HG03280 (cell line): ENCODE results near the gene PLXNA4.

ENCODE experiments used
- ATAC-seq: cut with Tn5 transposase; IDR thresholded peaks from one replicate; pipeline ENCODE4 v1.9.1; 2021; ENCODE audit warnings: mild to moderate bottlenecking, moderate library complexity; ENCODE audit not compliant: unreplicated experiment

Gene PLXNA4

GRCh38 chr7:132476541-132476940 is 99.7 kb downstream of the PLXNA4 start:
- ATAC-seq: no peak

GRCh38 chr7:132475669-132476116 is 100.6 kb downstream of the PLXNA4 start:
- ATAC-seq: no peak

- ATAC-seq: no peak
These were observed 101.1 kb downstream of the PLXNA4 start for GRCh38 chr7:132475037-132475668.

DNA sequence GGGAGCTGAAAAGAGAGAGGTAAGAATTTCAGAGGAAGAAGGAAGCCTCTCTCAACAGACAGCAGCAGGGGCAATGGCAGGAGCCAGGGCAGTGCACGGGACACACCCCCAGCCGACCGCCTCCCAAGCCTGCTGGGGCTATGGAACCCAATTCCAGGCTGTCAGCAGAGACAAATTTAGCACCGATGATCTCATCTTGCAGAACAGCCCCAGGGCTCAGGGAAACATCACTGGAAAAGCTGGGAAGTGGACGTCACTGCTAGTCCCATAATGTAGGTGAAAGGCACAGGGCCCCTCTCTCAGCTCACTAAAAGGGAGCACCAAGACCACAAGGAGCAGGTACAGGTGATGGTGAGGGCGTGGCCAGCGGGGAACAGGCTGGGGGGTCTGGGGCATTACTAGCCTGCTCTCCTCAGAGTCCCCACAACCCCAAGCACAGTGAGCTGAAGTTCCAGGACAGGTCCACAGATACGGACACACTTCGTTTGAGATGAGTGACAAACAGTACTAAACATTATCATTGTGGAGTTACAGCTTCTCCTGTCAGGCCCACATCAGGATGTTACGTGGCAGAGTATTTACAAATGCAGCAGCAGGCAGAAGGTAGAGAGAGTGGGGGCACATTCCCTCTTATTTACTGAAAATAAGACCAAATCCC is 103.7 kb downstream of the PLXNA4 start:
- ATAC-seq: no peak

DNA sequence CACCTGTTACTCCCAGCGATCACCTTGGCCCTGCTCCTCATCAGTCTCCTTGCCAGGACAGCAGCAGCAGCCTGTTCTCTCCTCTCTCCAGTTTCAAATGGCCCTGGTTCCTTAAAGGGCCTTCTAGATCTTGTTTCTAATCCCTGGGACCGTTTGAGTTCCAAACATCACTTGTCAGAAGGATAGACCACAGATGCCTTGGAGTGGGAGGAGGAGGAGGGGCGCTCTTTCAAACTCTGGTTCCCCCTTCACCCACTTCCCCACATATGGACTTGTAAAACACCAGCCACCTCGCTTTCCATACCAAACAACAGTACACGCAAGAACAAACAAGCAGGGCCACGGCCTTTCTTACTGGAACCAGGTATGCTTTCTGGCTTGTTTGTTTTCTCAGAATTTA is 104.8 kb downstream of the PLXNA4 start:
- ATAC-seq: no peak

DNA sequence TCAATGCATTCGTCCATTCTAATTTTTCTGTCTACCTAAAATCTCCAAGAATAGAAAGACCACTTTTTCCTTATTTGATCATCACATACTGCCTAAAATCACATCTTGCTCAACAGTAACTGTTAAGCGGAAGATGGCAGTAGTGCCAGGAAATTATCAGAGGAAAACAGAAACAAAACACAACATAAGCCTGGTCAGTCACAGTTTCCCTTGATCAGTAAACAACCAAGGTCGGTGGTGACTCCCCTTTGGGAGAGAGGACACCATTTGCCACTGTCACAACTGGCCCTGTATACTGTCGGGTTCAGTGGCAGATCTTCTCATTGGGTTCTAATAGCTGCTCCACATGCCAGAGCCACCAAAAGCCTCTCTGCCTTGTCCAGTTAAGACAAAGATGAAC is 106.6 kb downstream of the PLXNA4 start:
- no peak for ATAC-seq

GRCh38 chr7:132469264-132469663 is 107.0 kb downstream of the PLXNA4 start:
- no peak for ATAC-seq

- no peak for ATAC-seq
These were observed 109.9 kb downstream of the PLXNA4 start for GRCh38 chr7:132466367-132466766.

DNA sequence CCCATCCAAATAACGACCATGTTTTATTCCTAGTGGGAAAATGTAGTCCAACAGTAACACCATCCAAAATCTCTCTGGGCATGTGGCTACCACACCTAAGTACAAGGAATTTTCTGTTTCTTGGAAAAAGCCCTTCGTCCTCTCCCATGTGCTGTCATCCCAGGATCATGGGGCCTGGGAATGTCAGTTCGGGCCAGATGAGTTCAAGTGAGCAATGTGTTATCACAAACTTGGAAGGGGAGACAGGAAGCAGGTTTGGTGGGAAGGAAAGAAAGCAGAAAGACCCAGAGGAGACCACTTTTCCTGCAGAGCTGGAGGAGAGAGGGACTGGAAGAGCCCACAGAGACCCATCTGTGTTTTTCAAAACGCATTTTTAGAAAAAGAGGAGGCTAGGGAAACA is 110.8 kb downstream of the PLXNA4 start:
- ATAC-seq: no peak

GRCh38 chr7:132464740-132465139 is 111.5 kb downstream of the PLXNA4 start:
- no peak for ATAC-seq

- ATAC-seq: no peak
These were observed 112.3 kb downstream of the PLXNA4 start for GRCh38 chr7:132463922-132464321.

- ATAC-seq: no peak
These were observed 113.8 kb downstream of the PLXNA4 start for GRCh38 chr7:132462478-132462877.

DNA sequence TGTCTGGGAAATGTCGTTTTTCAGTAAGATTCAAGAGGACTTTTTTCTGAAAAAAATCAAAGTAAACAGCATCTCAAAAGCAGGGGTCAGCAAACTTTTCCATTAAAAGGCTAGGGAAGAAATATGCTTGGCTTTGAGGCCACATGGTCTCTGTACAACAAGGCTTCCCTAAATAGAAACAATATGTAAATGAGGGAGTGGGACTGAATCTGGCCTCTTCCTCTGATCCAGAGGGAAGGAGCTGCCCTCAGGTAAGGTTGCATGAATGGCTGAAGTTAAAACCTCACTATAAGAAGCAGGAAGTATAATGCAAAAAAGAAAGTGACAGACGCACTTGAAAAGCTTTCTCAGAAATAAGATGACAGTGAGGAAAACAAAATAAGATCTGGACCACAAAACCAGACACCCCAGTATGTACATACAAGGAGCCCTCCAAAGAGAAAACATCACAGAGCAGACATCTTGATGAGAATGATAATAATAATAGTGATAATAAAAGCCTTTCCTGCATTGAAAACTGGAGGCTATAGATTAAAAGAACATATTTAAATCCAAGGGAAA is 115.2 kb downstream of the PLXNA4 start:
- ATAC-seq: no peak

DNA sequence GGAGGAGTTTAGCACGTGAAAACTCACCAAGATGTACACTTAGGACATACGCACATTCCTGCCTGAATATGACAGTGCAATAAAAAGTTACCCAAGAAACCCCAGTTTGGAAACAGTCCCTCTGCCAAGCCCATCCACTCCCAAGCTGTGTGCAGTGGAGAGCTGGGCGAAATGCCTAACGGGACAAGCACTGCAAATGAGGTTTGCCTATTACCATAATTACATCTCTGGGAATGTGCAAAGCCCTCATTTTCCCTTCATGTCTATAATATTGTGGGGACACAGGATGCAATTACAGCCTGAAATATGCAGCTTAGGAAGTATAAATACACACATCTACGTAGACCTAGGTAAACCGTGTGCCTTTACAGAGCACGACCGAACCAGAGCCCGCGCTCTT is 117.5 kb downstream of the PLXNA4 start:
- ATAC-seq: no peak

DNA sequence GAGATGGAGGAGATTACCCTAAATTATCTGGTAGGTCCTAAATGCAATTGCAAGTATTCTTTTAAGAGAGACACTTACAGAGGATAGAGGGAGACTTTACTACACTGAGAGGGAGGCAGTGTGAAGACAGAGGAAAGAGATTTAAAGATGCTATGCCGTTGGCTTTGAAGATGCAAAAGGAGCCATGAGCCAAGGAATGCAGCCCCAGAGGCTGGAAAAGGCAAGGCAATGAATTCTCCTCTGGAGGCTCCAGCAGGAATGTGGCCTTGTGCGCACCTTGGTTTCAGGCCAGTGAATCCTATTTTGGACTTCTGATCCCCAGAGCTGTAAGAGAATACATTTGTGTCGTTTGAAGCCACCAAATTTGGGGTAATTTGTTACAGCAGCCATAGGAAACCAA is 118.6 kb downstream of the PLXNA4 start:
- ATAC-seq: no peak

DNA sequence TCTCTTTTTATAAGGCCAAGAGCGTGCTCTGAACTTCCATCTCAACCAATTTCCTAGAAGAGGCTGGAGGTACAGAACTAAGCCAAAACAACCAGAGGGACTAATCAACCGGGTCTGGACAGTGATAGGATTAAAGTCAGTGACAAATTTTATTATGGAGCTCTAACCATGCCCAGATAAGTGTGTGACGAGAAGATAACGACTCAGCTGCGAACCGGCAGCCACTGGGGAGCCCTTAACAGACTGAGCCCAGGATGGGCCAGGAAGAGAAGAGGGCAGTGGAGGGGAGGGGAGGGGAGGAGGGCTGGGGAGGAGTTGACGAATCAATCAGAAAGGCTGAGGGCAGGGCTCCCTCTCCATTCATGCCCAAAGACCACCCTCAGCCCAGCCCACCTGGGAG is 119.9 kb downstream of the PLXNA4 start:
- no peak for ATAC-seq

GRCh38 chr7:132455378-132455777 is 120.9 kb downstream of the PLXNA4 start:
- ATAC-seq: no peak

- no peak for ATAC-seq
These were observed 122.4 kb downstream of the PLXNA4 start for GRCh38 chr7:132453826-132454225.

DNA sequence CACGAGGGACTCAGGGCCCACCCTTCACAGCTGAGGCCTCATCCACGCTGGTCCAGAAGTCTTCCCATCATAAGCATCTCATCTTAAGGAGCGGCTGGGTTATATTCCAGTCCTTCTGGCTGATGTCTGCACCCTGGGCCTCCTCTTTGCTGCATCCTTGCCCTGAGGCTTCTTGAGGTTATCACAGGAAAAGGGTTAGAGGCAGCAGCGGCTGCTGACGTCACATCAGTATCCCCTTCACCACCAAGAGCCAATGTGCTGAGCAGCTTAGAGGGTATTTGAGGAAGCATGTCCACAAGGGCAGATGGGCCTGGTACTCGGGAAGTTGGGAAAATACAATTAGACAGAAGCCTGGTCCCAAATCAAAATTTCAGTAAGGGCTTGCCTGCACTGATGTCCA is 125.1 kb downstream of the PLXNA4 start:
- ATAC-seq: no peak

DNA sequence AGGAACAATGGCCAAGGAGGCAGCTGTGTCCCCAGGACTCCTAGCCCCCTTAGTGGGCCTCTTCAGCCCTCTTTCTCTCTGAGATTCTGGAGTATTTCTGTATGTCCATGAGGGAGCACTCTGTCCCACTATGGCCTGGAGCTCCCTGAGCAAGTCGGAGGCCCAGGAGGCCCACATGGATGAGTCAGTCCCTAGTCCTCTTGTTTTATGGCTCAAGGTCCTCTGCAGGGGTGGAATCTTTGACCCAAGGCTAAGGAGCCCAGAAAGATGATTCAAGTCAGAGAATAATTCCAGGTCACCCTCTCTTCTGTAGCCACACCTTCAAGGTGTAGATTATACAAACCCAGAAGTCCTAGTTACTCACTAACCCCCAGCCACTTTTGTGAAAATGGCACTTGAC is 125.6 kb downstream of the PLXNA4 start:
- no peak for ATAC-seq

- no peak for ATAC-seq
These were observed 126.1 kb downstream of the PLXNA4 start for GRCh38 chr7:132450188-132450587.

- no peak for ATAC-seq
These were observed 129.5 kb downstream of the PLXNA4 start for GRCh38 chr7:132446666-132447278.
